Keratinocyte (primary cell): ENCODE data around the gene INPP5E.

Source experiments
- EZH2 ChIP-seq: IDR thresholded peaks from one replicate; pipeline ENCODE4 v1.6.1; 2012; ENCODE audit warnings: inconsistent platforms, mild to moderate bottlenecking, low read length, moderate library complexity
- TF ChIP-seq, protein P1 (sequence below), 3 experiments: IDR thresholded peaks in 1 of 3; conservative IDR thresholded peaks in 1 of 3; optimal IDR thresholded peaks in 1 of 3; 2 replicates in 2 of 3; 3 replicates in 1 of 3; pipeline versions ENCODE3 to v1.5.1; 2011; ENCODE audit warnings: low read length in 3 of 3, mild to moderate bottlenecking in 3 of 3, moderate library complexity in 2 of 3, control low read depth in 1 of 3, inconsistent platforms in 1 of 3; ENCODE audit not compliant: insufficient read depth in 2 of 3; ENCODE audit errors: extremely low read depth in 1 of 3

DNA sequence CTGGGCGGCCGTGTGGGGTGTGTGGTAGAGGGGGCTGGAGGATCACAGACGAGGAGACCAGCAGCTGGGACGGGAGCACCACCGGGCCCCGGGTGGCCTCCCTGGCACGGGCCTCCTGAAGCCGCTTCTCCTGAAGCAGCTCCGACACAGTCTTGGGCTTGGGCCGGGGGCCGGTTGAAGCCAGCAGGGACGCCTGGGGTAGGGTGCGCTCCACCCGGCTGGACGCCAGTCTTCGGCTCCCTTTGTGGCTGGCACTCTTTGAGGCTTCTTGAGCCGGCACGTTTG is 60.7 kb downstream of the INPP5E start:
- no peak for TF ChIP-seq EZH2
- TF ChIP-seq, protein P1, sequence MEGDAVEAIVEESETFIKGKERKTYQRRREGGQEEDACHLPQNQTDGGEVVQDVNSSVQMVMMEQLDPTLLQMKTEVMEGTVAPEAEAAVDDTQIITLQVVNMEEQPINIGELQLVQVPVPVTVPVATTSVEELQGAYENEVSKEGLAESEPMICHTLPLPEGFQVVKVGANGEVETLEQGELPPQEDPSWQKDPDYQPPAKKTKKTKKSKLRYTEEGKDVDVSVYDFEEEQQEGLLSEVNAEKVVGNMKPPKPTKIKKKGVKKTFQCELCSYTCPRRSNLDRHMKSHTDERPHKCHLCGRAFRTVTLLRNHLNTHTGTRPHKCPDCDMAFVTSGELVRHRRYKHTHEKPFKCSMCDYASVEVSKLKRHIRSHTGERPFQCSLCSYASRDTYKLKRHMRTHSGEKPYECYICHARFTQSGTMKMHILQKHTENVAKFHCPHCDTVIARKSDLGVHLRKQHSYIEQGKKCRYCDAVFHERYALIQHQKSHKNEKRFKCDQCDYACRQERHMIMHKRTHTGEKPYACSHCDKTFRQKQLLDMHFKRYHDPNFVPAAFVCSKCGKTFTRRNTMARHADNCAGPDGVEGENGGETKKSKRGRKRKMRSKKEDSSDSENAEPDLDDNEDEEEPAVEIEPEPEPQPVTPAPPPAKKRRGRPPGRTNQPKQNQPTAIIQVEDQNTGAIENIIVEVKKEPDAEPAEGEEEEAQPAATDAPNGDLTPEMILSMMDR (optimal IDR thresholded peaks at IDR 0.05 in 1 of 3, IDR thresholded peaks at IDR 0.05 in 1 of 3, conservative IDR thresholded peaks at IDR 0.05 in 1 of 3; ENCODE audit: extremely low read depth in 1 of 3, insufficient read depth in 2 of 3, low read length in 3 of 3): no peak
